ENCODE data around the gene SCUBE3.

SCUBE3 gene

GRCh38 chr6:35179901-35180535 lies 33.7 kb upstream of the SCUBE3 start:
- in situ Hi-C loops (cut with HindIII; ENCODE audit: low sequenced_read_pairs), result no loop called here
- H3K4me3 ChIP-seq (ENCODE audit: low read depth, low read length), result no peak overlapping the region
- no peak for TF ChIP-seq CTCF (IDR thresholded peaks at IDR 0.05; ENCODE audit: low read depth, low read length)
- no peak for DNase-seq (ENCODE audit: low read depth, low spot score)

- in situ Hi-C loops (cut with HindIII; ENCODE audit: low sequenced_read_pairs), result no loop called here
- TF ChIP-seq CTCF (IDR thresholded peaks at IDR 0.05; ENCODE audit: low read depth, low read length), result no peak
- H3K4me3 ChIP-seq (ENCODE audit: low read depth, low read length), result no peak overlapping the region
- DNase-seq (ENCODE audit: low read depth, low spot score), result peak; percentile 64
Measured at GRCh38 chr6:35181308-35181932, 32.3 kb upstream of the SCUBE3 start.

GRCh38 chr6:35181933-35182612 lies 31.7 kb upstream of the SCUBE3 start:
- no peak overlapping the region for H3K4me3 ChIP-seq (ENCODE audit: low read depth, low read length)
- in situ Hi-C loops (cut with HindIII; ENCODE audit: low sequenced_read_pairs), result no loop called here
- DNase-seq (ENCODE audit: low read depth, low spot score), result peak; percentile 94
- TF ChIP-seq CTCF (IDR thresholded peaks at IDR 0.05; ENCODE audit: low read depth, low read length), result no peak

- H3K4me3 ChIP-seq (ENCODE audit: low read depth, low read length), result no peak overlapping the region
- TF ChIP-seq CTCF (IDR thresholded peaks at IDR 0.05; ENCODE audit: low read depth, low read length), result no peak
- in situ Hi-C loops (cut with HindIII; ENCODE audit: low sequenced_read_pairs), result no loop called here
- no peak for DNase-seq (ENCODE audit: low read depth, low spot score)
Measured at GRCh38 chr6:35183281-35183680, 30.5 kb upstream of the SCUBE3 start.

GRCh38 chr6:35183935-35184334 lies 29.8 kb upstream of the SCUBE3 start:
- in situ Hi-C loops (cut with HindIII; ENCODE audit: low sequenced_read_pairs), result no loop called here
- H3K4me3 ChIP-seq (ENCODE audit: low read depth, low read length), result no peak overlapping the region
- TF ChIP-seq CTCF (IDR thresholded peaks at IDR 0.05; ENCODE audit: low read depth, low read length), result no peak
- DNase-seq (ENCODE audit: low read depth, low spot score), result no peak

GRCh38 chr6:35184580-35185301 lies 29.0 kb upstream of the SCUBE3 start:
- no peak for DNase-seq (ENCODE audit: low read depth, low spot score)
- in situ Hi-C loops (cut with HindIII; ENCODE audit: low sequenced_read_pairs), result no loop called here
- no peak for TF ChIP-seq CTCF (IDR thresholded peaks at IDR 0.05; ENCODE audit: low read depth, low read length)
- no peak overlapping the region for H3K4me3 ChIP-seq (ENCODE audit: low read depth, low read length)
